ENCODE measurements around the gene ZFC3H1.

ZFC3H1 gene

GRCh38 chr12:71607494-71608330 is 55.9 kb downstream of the ZFC3H1 start:
- Histone ChIP-seq H3K36me3 (ENCODE audit: control insufficient read depth, insufficient read depth, low read length) (peaks cover 3% of the 10 kb centered on the region; the same call in 1 of the 2 replicates), H3K27ac (ENCODE audit: low read length) (no peak overlapping the region), H3K9me3 (ENCODE audit: control insufficient read depth, insufficient read depth, low read length) (no peaks in the 10 kb centered on the region), H3K27me3 (ENCODE audit: control insufficient read depth, insufficient read depth, low read length) (no peaks in the 10 kb centered on the region), H3K4me3 (ENCODE audit: low read length) (no peak overlapping the region), H3K4me1 (ENCODE audit: control insufficient read depth, insufficient read depth, low read length) (no peaks in the 10 kb centered on the region)
- no CpG with 5 or more reads among the region's 4 CpGs for WGBS (ENCODE audit: insufficient coverage, insufficient read length)
- no peak for DNase-seq (ENCODE audit: low read depth, low spot score)

GRCh38 chr12:71605039-71605438 is 58.6 kb downstream of the ZFC3H1 start:
- no peak overlapping the region for H3K27ac ChIP-seq (ENCODE audit: low read length)
- H3K27me3 ChIP-seq (ENCODE audit: control insufficient read depth, insufficient read depth, low read length) = no peaks in the 10 kb centered on the region
- WGBS (ENCODE audit: insufficient coverage, insufficient read length) = no CpG with 5 or more reads among the region's 3 CpGs
- no peak for DNase-seq (ENCODE audit: low read depth, low spot score)
- H3K4me3 ChIP-seq (ENCODE audit: low read length) = no peak overlapping the region
- no peaks in the 10 kb centered on the region for H3K9me3 ChIP-seq (ENCODE audit: control insufficient read depth, insufficient read depth, low read length)
- peaks cover under 1% of the 10 kb centered on the region; the same call in 1 of the 2 replicates for H3K36me3 ChIP-seq (ENCODE audit: control insufficient read depth, insufficient read depth, low read length)
- no peaks in the 10 kb centered on the region for H3K4me1 ChIP-seq (ENCODE audit: control insufficient read depth, insufficient read depth, low read length)

- H3K4me3 ChIP-seq (ENCODE audit: low read length) = no peak overlapping the region
- WGBS (ENCODE audit: insufficient coverage, insufficient read length) = no CpG with 5 or more reads among the region's 10 CpGs
- H3K9me3 ChIP-seq (ENCODE audit: control insufficient read depth, insufficient read depth, low read length) = no peaks in the 10 kb centered on the region
- H3K27ac ChIP-seq (ENCODE audit: low read length) = no peak overlapping the region
- H3K27me3 ChIP-seq (ENCODE audit: control insufficient read depth, insufficient read depth, low read length) = no peaks in the 10 kb centered on the region
- no peak for DNase-seq (ENCODE audit: low read depth, low spot score)
- no peaks in the 10 kb centered on the region; the same call in 1 of the 2 replicates for H3K4me1 ChIP-seq (ENCODE audit: control insufficient read depth, insufficient read depth, low read length)
- no peaks in the 10 kb centered on the region; the same call in 1 of the 2 replicates for H3K36me3 ChIP-seq (ENCODE audit: control insufficient read depth, insufficient read depth, low read length)
Measured at GRCh38 chr12:71602761-71603577, 60.7 kb downstream of the ZFC3H1 start.

- no peak overlapping the region for H3K27ac ChIP-seq (ENCODE audit: low read length)
- no peaks in the 10 kb centered on the region; the same call in 1 of the 2 replicates for H3K4me1 ChIP-seq (ENCODE audit: control insufficient read depth, insufficient read depth, low read length)
- H3K9me3 ChIP-seq (ENCODE audit: control insufficient read depth, insufficient read depth, low read length) = no peaks in the 10 kb centered on the region
- H3K4me3 ChIP-seq (ENCODE audit: low read length) = no peak overlapping the region
- H3K27me3 ChIP-seq (ENCODE audit: control insufficient read depth, insufficient read depth, low read length) = no peaks in the 10 kb centered on the region
- no peak for DNase-seq (ENCODE audit: low read depth, low spot score)
- H3K36me3 ChIP-seq (ENCODE audit: control insufficient read depth, insufficient read depth, low read length) = no peaks in the 10 kb centered on the region
Measured at GRCh38 chr12:71601546-71601945, 62.1 kb downstream of the ZFC3H1 start.

DNA sequence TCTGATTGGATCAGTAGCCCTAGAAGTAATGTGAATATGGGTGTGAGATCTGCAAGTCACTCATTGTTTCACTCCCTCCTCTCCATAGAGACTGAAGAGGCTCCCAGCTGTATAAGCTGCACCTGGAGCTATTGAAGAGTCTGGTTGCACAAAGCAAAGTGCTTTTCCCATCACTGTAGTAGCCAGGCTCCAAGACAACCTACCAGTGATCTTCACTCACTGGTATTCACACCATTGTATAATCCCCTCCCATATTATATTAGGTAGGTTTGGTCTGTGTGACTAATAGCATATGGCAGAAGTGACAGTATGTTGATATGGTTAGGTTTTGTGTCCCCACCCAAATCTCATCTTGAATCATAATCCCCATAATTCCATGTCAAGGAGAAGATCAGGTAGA is 64.4 kb downstream of the ZFC3H1 start:
- Histone ChIP-seq H3K36me3 (ENCODE audit: control insufficient read depth, insufficient read depth, low read length) (no peaks in the 10 kb centered on the region), H3K9me3 (ENCODE audit: control insufficient read depth, insufficient read depth, low read length) (no peaks in the 10 kb centered on the region), H3K27me3 (ENCODE audit: control insufficient read depth, insufficient read depth, low read length) (no peaks in the 10 kb centered on the region), H3K4me1 (ENCODE audit: control insufficient read depth, insufficient read depth, low read length) (no peaks in the 10 kb centered on the region; the same call in 1 of the 2 replicates), H3K4me3 (ENCODE audit: low read length) (no peak overlapping the region), H3K27ac (ENCODE audit: low read length) (no peak overlapping the region)
- no peak for DNase-seq (ENCODE audit: low read depth, low spot score)

DNA sequence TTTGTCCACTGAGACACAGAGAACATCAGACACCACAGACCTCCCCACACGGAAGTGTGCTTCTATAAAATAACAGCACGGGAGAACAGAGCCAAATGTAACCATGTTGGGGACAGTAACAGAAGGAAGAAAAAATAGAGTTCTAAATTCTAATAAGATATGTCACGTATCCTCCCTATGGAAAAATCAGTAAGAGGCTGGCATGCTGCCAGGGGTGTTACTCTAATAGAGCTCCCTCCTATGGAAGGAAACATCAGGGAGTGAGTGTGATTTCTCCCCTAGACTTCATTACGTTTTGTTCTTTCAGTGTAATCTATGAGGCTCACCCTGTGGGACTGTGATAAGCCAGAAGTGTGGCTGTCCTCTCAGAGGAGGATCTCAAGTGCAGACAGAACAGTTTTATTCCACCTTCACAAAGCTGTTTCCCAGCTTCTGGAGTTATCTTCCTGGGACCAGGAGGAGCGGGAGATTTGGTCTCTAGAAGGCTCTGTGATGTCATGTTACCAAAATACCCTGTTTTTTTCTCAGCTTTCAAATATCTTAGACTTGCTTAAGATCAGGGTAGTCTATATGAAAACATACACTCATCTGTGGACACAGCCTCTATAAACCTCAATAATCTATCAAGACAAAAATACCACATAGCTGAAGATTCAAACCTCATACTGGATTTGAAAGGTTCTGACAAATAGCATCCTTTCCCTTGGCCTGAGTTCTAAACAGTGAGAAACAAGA is 69.3 kb downstream of the ZFC3H1 start:
- Histone ChIP-seq H3K36me3 (ENCODE audit: control insufficient read depth, insufficient read depth, low read length) (no peaks in the 10 kb centered on the region), H3K27me3 (ENCODE audit: control insufficient read depth, insufficient read depth, low read length) (no peaks in the 10 kb centered on the region), H3K9me3 (ENCODE audit: control insufficient read depth, insufficient read depth, low read length) (no peaks in the 10 kb centered on the region), H3K27ac (ENCODE audit: low read length) (no peak overlapping the region), H3K4me1 (ENCODE audit: control insufficient read depth, insufficient read depth, low read length) (no peaks in the 10 kb centered on the region; the same call in none of the 2 replicates), H3K4me3 (ENCODE audit: low read length) (no peak overlapping the region)
- DNase-seq (ENCODE audit: low read depth, low spot score) = no peak
- no CpG with 5 or more reads among the region's 5 CpGs for WGBS (ENCODE audit: insufficient coverage, insufficient read length)

DNA sequence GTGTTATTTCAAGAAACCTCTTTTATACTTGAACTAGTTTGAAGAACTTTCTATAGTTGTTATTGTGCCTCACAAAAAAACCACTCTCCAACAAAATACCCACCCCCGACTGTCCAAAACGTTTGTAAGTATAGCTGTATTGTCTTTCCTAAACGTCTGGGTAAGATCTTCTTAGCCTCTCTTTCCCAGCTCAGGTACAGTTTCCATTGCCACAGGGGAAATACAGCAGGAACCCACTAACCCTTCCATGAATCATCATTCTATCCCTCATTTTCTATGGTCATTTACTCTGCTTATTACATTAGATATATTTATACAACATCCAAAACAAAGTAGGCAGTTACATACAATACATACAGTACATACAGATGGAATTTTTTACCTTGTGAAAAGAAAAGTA is 70.8 kb downstream of the ZFC3H1 start:
- DNase-seq (ENCODE audit: low read depth, low spot score) = no peak
- H3K4me3 ChIP-seq (ENCODE audit: low read length) = no peak overlapping the region
- no peaks in the 10 kb centered on the region for H3K36me3 ChIP-seq (ENCODE audit: control insufficient read depth, insufficient read depth, low read length)
- H3K27ac ChIP-seq (ENCODE audit: low read length) = no peak overlapping the region
- no CpG with 5 or more reads among the region's 3 CpGs for WGBS (ENCODE audit: insufficient coverage, insufficient read length)
- no peaks in the 10 kb centered on the region for H3K9me3 ChIP-seq (ENCODE audit: control insufficient read depth, insufficient read depth, low read length)
- no peaks in the 10 kb centered on the region; the same call in 1 of the 2 replicates for H3K4me1 ChIP-seq (ENCODE audit: control insufficient read depth, insufficient read depth, low read length)
- H3K27me3 ChIP-seq (ENCODE audit: control insufficient read depth, insufficient read depth, low read length) = no peaks in the 10 kb centered on the region

- WGBS (ENCODE audit: insufficient coverage, insufficient read length) = no CpG with 5 or more reads among the region's 2 CpGs
- Histone ChIP-seq H3K36me3 (ENCODE audit: control insufficient read depth, insufficient read depth, low read length) (no peaks in the 10 kb centered on the region), H3K4me1 (ENCODE audit: control insufficient read depth, insufficient read depth, low read length) (no peaks in the 10 kb centered on the region; the same call in 1 of the 2 replicates), H3K27ac (ENCODE audit: low read length) (no peak overlapping the region), H3K9me3 (ENCODE audit: control insufficient read depth, insufficient read depth, low read length) (no peaks in the 10 kb centered on the region), H3K27me3 (ENCODE audit: control insufficient read depth, insufficient read depth, low read length) (no peaks in the 10 kb centered on the region), H3K4me3 (ENCODE audit: low read length) (no peak overlapping the region)
- peak; percentile 4 for DNase-seq (ENCODE audit: low read depth, low spot score)
Measured at GRCh38 chr12:71591601-71592000, 72.0 kb downstream of the ZFC3H1 start.

- H3K4me3 ChIP-seq (ENCODE audit: low read length) = no peak overlapping the region
- no peaks in the 10 kb centered on the region for H3K36me3 ChIP-seq (ENCODE audit: control insufficient read depth, insufficient read depth, low read length)
- H3K27ac ChIP-seq (ENCODE audit: low read length) = no peak overlapping the region
- no peaks in the 10 kb centered on the region for H3K9me3 ChIP-seq (ENCODE audit: control insufficient read depth, insufficient read depth, low read length)
- WGBS (ENCODE audit: insufficient coverage, insufficient read length) = no CpG with 5 or more reads among the region's 4 CpGs
- H3K4me1 ChIP-seq (ENCODE audit: control insufficient read depth, insufficient read depth, low read length) = no peaks in the 10 kb centered on the region; the same call in 1 of the 2 replicates
- DNase-seq (ENCODE audit: low read depth, low spot score) = no peak
- H3K27me3 ChIP-seq (ENCODE audit: control insufficient read depth, insufficient read depth, low read length) = no peaks in the 10 kb centered on the region
Measured at GRCh38 chr12:71589478-71589881, 74.2 kb downstream of the ZFC3H1 start.

DNA sequence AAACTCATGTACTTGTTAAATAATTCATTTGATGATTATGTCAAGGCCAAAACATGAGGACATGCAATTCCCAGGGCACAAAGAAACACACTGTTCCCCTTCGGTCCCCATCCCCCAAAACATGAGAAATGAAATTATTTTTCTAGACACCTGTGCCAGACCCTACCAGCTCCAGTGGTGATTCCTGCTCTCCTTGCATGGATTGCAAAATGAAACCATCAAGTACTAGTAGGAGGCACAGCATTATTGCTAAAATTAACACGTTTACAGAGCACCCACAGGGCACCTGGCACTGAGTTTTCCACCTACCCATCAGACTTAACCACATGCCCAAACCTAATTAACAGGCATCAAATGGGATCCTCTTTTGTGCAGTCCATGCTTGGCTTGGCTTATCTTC is 76.6 kb downstream of the ZFC3H1 start:
- Histone ChIP-seq H3K27ac (ENCODE audit: low read length) (no peak overlapping the region), H3K36me3 (ENCODE audit: control insufficient read depth, insufficient read depth, low read length) (no peaks in the 10 kb centered on the region), H3K4me3 (ENCODE audit: low read length) (no peak overlapping the region), H3K9me3 (ENCODE audit: control insufficient read depth, insufficient read depth, low read length) (no peaks in the 10 kb centered on the region), H3K4me1 (ENCODE audit: control insufficient read depth, insufficient read depth, low read length) (no peaks in the 10 kb centered on the region; the same call in 1 of the 2 replicates), H3K27me3 (ENCODE audit: control insufficient read depth, insufficient read depth, low read length) (no peaks in the 10 kb centered on the region)
- no CpG with 5 or more reads among the region's 2 CpGs for WGBS (ENCODE audit: insufficient coverage, insufficient read length)
- no peak for DNase-seq (ENCODE audit: low read depth, low spot score)

All from iPS DF 6.9 (cell line).